DND-41 (cell line): ENCODE results near the gene CDH23.

ENCODE experiments used
- ATAC-seq: fragments of 200-7000 bp; cut with Tn5 transposase; 3 replicates; pipeline ENCODE4 v1.9.1; 2021; ENCODE audit warnings: low read depth; ENCODE audit not compliant: insufficient read depth
- DNase-seq: peaks from one replicate; pipeline ENCODE4 v3.0.0-alpha.2; 2020
- H2AFZ ChIP-seq: 2 replicates; pipeline ENCODE4 v1.6.0; 2012; ENCODE audit warnings: low read depth, low read length
- H3K27ac ChIP-seq: 2 replicates; pipeline ENCODE4 v1.5.1; 2012; ENCODE audit warnings: low read length, inconsistent platforms
- H3K27me3 ChIP-seq: fragments of 200-600 bp; sonication (generic); 2 replicates; pipeline ENCODE4 v1.6.0; 2012; ENCODE audit warnings: low read length, mild to moderate bottlenecking, inconsistent platforms; ENCODE audit not compliant: insufficient read depth, poor library complexity
- H3K36me3 ChIP-seq: 2 replicates; pipeline ENCODE4 v1.5.1; 2012; ENCODE audit warnings: low read length, inconsistent platforms; ENCODE audit not compliant: insufficient read depth
- H3K4me1 ChIP-seq: 2 replicates; pipeline ENCODE4 v1.5.1; 2012; ENCODE audit warnings: mild to moderate bottlenecking, low read length; ENCODE audit not compliant: insufficient read depth
- H3K4me2 ChIP-seq: 2 replicates; pipeline ENCODE4 v1.6.0; 2012; ENCODE audit warnings: mild to moderate bottlenecking, moderate library complexity, low read length, inconsistent platforms; ENCODE audit not compliant: insufficient read depth
- H3K4me3 ChIP-seq, 2 experiments: fragments of 200-600 bp in 1 of 2; shearing (Covaris generic) in 1 of 2; 2 replicates each; pipeline ENCODE4 v1.5.1; 2012 to 2016; ENCODE audit warnings: inconsistent platforms in 2 of 2, low read length in 2 of 2, mild to moderate bottlenecking in 2 of 2, low read depth in 1 of 2, moderate library complexity in 1 of 2
- H3K79me2 ChIP-seq: 2 replicates; pipeline ENCODE4 v1.6.0; 2012; ENCODE audit warnings: low read length, inconsistent platforms; ENCODE audit not compliant: insufficient read depth
- H3K9ac ChIP-seq: 2 replicates; pipeline ENCODE4 v1.6.0; 2012; ENCODE audit warnings: low read depth, mild to moderate bottlenecking, inconsistent platforms, low read length, moderate library complexity
- H3K9me3 ChIP-seq: 2 replicates; pipeline ENCODE4 v1.5.1; 2012; ENCODE audit warnings: low read length, moderate library complexity, mild to moderate bottlenecking, inconsistent platforms; ENCODE audit not compliant: insufficient read depth, severe bottlenecking
- H4K20me1 ChIP-seq: 2 replicates; pipeline ENCODE4 v1.6.0; 2012; ENCODE audit warnings: low read length; ENCODE audit not compliant: insufficient read depth
- EZH2 ChIP-seq: IDR thresholded peaks from 3 replicates; pipeline ENCODE4 v1.6.1; 2012; ENCODE audit warnings: borderline replicate concordance, low read depth, mild to moderate bottlenecking, moderate library complexity, low read length, inconsistent platforms; ENCODE audit not compliant: severe bottlenecking
- TF ChIP-seq, protein P1 (sequence below): IDR thresholded peaks from 2 replicates; pipeline ENCODE4 v1.5.1; 2012; ENCODE audit warnings: borderline replicate concordance, low read length, moderate library complexity, mild to moderate bottlenecking; ENCODE audit not compliant: poor library complexity, severe bottlenecking; ENCODE audit errors: extremely low read depth

CDH23 gene

DNA sequence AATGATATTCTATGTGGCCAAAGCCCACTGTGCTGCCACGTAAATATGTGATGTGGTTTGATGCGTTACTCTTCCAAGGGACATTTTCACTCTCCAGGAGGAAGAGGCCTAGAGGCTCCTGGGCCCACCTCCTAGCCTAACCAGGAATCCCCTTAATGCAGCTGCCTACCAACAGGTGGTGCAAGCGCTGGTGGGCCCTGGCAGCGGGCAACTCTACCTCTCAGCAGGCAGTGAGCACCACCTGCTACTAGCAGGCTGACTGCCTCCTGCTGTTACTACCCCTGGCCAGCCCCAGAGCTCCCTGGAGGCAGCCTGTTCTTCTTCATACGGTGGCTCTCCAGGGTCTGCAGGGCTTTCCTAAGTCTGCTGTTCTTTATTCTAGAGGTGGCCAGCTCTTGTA, 62.8 kb downstream of the CDH23 start:
- Histone ChIP-seq H3K79me2 (no peaks in the 10 kb centered on the region), H4K20me1 (no peaks in the 10 kb centered on the region), H3K9me3 (no peaks in the 10 kb centered on the region), H3K4me1 (no peaks in the 10 kb centered on the region), H3K4me3 (no peak overlapping the region), H3K27ac (no peak overlapping the region), H3K27me3 (peaks cover 6% of the 10 kb centered on the region), H3K4me2 (no peak overlapping the region), H3K9ac (no peak overlapping the region), H3K36me3 (no peaks in the 10 kb centered on the region), H2AFZ (no peak overlapping the region)
- ATAC-seq = no peak
- TF ChIP-seq EZH2 = no peak
- TF ChIP-seq, protein P1, sequence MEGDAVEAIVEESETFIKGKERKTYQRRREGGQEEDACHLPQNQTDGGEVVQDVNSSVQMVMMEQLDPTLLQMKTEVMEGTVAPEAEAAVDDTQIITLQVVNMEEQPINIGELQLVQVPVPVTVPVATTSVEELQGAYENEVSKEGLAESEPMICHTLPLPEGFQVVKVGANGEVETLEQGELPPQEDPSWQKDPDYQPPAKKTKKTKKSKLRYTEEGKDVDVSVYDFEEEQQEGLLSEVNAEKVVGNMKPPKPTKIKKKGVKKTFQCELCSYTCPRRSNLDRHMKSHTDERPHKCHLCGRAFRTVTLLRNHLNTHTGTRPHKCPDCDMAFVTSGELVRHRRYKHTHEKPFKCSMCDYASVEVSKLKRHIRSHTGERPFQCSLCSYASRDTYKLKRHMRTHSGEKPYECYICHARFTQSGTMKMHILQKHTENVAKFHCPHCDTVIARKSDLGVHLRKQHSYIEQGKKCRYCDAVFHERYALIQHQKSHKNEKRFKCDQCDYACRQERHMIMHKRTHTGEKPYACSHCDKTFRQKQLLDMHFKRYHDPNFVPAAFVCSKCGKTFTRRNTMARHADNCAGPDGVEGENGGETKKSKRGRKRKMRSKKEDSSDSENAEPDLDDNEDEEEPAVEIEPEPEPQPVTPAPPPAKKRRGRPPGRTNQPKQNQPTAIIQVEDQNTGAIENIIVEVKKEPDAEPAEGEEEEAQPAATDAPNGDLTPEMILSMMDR = no peak
- no peak for DNase-seq

DNA sequence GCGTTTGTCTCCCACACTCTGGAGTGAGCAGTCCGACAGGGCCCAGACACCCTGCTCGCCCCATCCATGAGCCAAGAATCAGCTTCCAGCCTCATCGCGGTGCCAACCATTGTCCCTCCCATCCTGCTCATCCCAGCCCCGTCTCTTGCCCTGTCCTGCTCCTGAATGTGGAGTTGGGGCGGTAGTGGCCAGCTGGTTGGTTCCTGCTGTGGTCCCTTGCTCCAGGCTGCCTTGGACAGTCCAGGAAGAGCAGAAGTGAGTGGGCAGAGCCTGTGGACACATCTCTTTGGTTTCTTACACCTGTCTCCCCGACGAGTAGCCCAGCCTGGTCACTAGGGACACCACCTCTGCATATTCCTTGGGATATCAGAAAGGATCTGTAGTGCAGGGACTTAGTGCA, 63.9 kb downstream of the CDH23 start:
- TF ChIP-seq, protein P1 = no peak
- no peak for TF ChIP-seq EZH2
- Histone ChIP-seq H3K27me3 (peaks cover 6% of the 10 kb centered on the region), H3K79me2 (no peaks in the 10 kb centered on the region), H3K9ac (no peak overlapping the region), H3K27ac (no peak overlapping the region), H3K4me2 (no peak overlapping the region), H2AFZ (no peak overlapping the region), H3K36me3 (no peaks in the 10 kb centered on the region), H3K4me1 (no peaks in the 10 kb centered on the region), H3K4me3 (no peak overlapping the region), H4K20me1 (no peaks in the 10 kb centered on the region), H3K9me3 (no peaks in the 10 kb centered on the region)
- DNase-seq = no peak
- no peak for ATAC-seq

DNA sequence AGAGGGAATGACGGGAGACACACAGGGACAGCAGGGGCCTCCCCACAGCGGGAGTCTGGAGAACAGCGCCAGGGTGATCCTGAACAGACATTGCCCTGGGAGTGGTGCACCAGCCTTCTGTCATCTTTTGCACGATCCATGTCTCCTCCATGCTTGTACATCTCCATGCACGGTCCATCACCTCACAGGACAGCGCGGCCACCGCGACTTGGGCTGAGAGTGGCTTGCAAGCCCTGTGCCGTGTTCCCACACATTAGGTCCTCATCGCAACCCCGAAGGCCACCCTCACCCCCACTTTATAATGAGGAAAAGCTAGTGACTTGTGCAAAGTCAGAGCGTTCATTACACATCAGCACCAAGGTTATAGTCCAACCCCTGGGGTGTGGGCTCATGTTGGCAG, 64.7 kb downstream of the CDH23 start:
- TF ChIP-seq EZH2 = no peak
- TF ChIP-seq, protein P1 = no peak
- no peaks in the 10 kb centered on the region for H3K4me1 ChIP-seq
- no peak overlapping the region for H3K4me3 ChIP-seq
- DNase-seq = no peak
- H3K27ac ChIP-seq = no peak overlapping the region
- no peak overlapping the region for H3K4me2 ChIP-seq
- H3K36me3 ChIP-seq = no peaks in the 10 kb centered on the region
- no peak overlapping the region for H2AFZ ChIP-seq
- no peak for ATAC-seq
- H3K9ac ChIP-seq = no peak overlapping the region
- H3K79me2 ChIP-seq = no peaks in the 10 kb centered on the region
- peaks cover 5% of the 10 kb centered on the region; the same call in 1 of the 2 replicates for H4K20me1 ChIP-seq
- H3K27me3 ChIP-seq = peaks cover 6% of the 10 kb centered on the region
- H3K9me3 ChIP-seq = no peaks in the 10 kb centered on the region
